Measurements from ENCODE around the gene DNAJB1. TPM values are rescaled to one million over a fixed set of nuclear protein-coding genes. Genes with fewer than 3 reads are reported as not detected.
A peak's percentile ranks its signal among the peaks of the same experiment; 100 is the strongest.

Gene DNAJB1
- total and polyA plus RNA-seq, 10 of the 15 experiments (the other 5 are each of a cell fraction or from before 2014, with no cell fraction given): 4.8 to 65.8 (median 34.9) TPM

DNA sequence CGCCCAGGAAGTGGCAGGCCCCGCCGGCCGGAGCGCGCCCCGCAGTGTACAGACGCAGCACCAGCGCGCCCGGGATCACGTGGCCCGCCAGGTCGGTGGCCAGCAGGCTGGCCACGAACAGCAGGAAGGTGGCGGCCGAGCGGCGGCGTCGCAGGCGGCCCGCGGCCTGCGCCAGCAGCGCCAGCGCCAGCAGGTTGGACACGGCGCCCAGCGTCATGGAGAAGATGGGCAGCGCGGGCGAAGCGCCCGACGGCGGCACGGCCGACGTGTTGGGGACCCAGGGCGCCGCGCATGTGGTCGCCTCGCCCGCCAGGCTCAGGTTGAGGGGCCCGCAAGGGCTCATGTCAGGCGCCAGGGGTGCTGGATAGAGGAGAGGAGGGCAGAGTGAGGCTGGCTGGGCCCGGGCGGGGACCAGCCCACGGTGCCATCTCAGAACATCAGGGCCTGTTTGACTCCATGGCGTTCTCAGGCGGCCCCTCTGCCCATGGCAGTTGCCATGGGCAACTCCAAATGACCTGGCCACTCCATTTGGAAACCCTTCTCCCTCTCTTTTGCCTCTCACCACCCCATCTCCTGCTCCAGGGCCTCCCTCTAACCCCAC lies 44.1 kb downstream of the DNAJB1 start:
- no peaks in the 10 kb centered on the region; the same call in 1 of the 2 replicates for H4K20me1 ChIP-seq (ENCODE audit: control insufficient read depth, insufficient read depth)
- no peak overlapping the region for H3K4me3 ChIP-seq
- peaks cover 5 to 6% of the 10 kb centered on the region in 2 experiments; a peak in 3 of 4 replicates for H3K27me3 ChIP-seq (replicated peaks in 1 of 2; ENCODE audit: control insufficient read depth in 2 of 2, insufficient read depth in 2 of 2, low read length in 1 of 2)
- 24% methylated on average over 28 of the region's 53 CpGs for WGBS (ENCODE audit: insufficient coverage, insufficient replicate concordance, low lambda C conversion rate, missing lambda C conversion rate)
- FAIRE-seq: no peak
- BruUV-seq (replicated peaks): no TSS peak
- peaks cover 1 to 3% of the 10 kb centered on the region in 2 experiments; a peak in 3 of 4 replicates for H3K36me3 ChIP-seq (ENCODE audit: control insufficient read depth in 2 of 2, insufficient read depth in 2 of 2, low read length in 1 of 2)
- H3K4me2 ChIP-seq (ENCODE audit: control insufficient read depth, insufficient read depth): no peak overlapping the region
- no peak for DNase-seq (ENCODE audit: low read depth, low spot score)
- ChIA-PET CTCF (no interaction called here), RAD21 (ENCODE audit: unreplicated experiment) (no interaction called here), SMC1A (ENCODE audit: uncharacterized antibody, unreplicated experiment) (no interaction called here), POLR2A (no interaction called here)
- no peaks in the 10 kb centered on the region for H3K4me1 ChIP-seq (ENCODE audit: control insufficient read depth, insufficient read depth, low read length)
- intact Hi-C loops (cut with micrococcal nuclease; ENCODE audit: unreplicated experiment): loop anchor here (5.0 to 10.0 kb wide), 3 partner anchors 42 to 119 kb away; partner anchors contain the start of genes DDX39A and PKN1
- no peak for ATAC-seq
- H3K27ac ChIP-seq (ENCODE audit: control insufficient read depth, insufficient read depth): no peak overlapping the region
- H3K9me3 ChIP-seq (replicated peaks; ENCODE audit: control insufficient read depth, insufficient read depth, low read length): no peaks in the 10 kb centered on the region
- H2AFZ ChIP-seq (ENCODE audit: control insufficient read depth, low read depth, low read length): no peak overlapping the region
- H3K79me2 ChIP-seq (ENCODE audit: control insufficient read depth, insufficient read depth, low read length): no peaks in the 10 kb centered on the region
- in situ Hi-C loops (cut with MboI): no loop called here
- TF ChIP-seq, protein P1, sequence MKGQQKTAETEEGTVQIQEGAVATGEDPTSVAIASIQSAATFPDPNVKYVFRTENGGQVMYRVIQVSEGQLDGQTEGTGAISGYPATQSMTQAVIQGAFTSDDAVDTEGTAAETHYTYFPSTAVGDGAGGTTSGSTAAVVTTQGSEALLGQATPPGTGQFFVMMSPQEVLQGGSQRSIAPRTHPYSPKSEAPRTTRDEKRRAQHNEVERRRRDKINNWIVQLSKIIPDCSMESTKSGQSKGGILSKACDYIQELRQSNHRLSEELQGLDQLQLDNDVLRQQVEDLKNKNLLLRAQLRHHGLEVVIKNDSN (IDR thresholded peaks at IDR 0.05; ENCODE audit: borderline replicate concordance, extremely low read length, insufficient read depth, low read depth, low read length): peak; percentile 23
- TF ChIP-seq HCFC1 (IDR thresholded peaks at IDR 0.05; ENCODE audit: low read length): no peak
- H3K9ac ChIP-seq (ENCODE audit: control insufficient read depth, insufficient read depth, low read length): no peak overlapping the region
